Right lobe of liver (tissue), 4 donors: ENCODE results near the gene KIF13A.

Experiments
- CTCF ChIP-seq, 4 donors: fragments of 200-600 bp in 3 of 4; fragments of 450-650 bp in 1 of 4; IDR thresholded peaks; one replicate each; pipeline versions ENCODE4 v1.5.1 to v1.8.0; 2016 to 2022; ENCODE audit warnings: antibody characterized with exemption in 4 of 4, mild to moderate bottlenecking in 2 of 4
- POLR2A ChIP-seq: fragments of 450-650 bp; IDR thresholded peaks from one replicate; pipeline ENCODE4 v1.6.1; 2017; ENCODE audit warnings: antibody characterized with exemption, mild to moderate bottlenecking
- donor health status: DM: no; HTN: no; CAD: no.
- donor health status: DM: no; HTN: no; CAD: no.
- donor health status: DM: no; HTN: yes; CAD: no.

GRCh38 chr6:17910189-17910588 is 77.2 kb downstream of the KIF13A start:
- TF ChIP-seq POLR2A (no peak), CTCF (IDR thresholded peaks at IDR 0.05) (no peak)
